HG03097 (cell line): ENCODE data around the gene PRKAG2.
"Not testable (repeated sequence)": the region's sequence is repeated elsewhere in the genome, so short reads cannot be mapped to it uniquely, and the experiment has no call there.

Experiments used
- ATAC-seq: cut with Tn5 transposase; IDR thresholded peaks from one replicate; pipeline ENCODE4 v1.9.1; 2021; ENCODE audit not compliant: unreplicated experiment, low FRiP score

The PRKAG2 gene

DNA sequence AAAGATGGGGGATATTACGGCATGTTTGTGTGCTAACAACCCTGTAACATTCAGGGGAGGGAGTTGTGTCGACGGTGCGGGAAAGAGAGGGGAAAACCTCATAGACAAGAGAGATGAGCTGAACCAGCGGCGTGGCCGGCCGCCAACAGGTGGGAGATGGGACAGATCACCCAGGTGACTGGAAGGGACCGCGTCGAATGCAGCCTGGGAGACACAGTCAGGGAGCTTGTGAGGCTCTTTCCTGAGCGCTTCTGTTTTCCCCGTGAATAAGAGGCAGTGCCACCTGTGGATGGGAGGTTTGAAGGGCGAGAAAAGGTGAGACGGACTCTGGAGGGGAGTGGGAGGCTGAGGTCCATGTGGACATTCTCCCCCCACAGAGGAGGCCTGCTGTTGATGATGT is 9.9 kb upstream of the PRKAG2 start:
- ATAC-seq: no peak

DNA sequence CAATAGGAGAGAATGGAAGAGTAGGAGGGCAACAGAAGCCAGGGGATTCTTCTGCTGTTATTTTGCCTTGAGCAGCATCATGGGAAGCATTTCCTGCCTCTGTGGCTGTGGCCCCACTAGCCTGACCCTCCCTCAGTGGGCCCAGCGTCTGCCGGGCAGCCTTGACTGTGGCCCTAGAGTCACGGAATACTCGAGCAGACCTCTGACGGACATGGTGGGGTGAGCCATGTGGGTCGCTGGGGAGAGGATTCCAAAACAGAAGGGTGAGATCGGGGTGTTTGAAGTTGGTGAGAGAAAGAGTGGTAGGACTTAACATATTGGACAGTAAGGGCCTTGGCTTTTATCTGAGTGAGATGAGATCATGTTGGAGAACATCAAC is 8.3 kb upstream of the PRKAG2 start:
- ATAC-seq: no peak

DNA sequence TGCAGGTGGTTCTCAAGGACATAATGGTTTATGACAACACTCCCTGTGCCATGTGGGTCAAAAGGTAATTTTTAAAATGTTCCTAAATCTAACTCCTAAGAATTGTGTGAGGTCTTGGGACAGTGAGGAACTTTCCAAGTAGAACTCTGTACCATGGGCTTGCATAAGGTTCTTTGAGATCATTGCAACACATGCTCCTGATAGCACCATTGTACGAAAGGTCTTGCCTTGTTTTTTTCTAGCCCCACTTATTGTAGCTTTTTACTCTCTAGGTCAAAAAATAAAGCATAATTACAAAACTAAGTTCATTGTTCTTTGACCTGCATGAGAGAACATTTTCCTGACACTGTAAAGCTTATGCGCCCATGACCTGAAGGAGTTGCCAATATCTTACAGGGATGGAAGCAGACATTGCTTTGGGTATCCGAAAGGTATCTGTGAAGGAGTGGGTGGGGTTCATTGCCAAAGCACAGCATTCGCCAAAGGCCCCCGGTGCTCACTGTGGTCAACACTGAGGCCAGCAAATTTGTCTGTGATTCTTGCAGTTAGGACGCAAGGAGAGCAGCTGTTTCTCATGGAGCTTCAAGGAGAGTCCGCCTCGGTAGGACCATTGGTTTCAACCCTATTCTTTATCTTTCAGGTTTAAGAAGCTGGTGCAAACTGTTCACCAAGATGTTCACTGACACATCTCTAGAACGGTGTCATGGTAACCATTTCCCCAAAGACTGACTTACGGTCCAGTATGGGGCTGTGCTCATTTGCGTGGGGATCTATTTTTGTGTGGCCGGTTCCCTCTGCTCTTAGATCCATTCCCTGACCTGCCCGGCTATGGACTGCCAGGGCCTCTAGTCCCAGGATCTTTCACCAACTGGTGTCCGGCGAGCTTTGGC is 7.6 kb upstream of the PRKAG2 start:
- no peak for ATAC-seq

DNA sequence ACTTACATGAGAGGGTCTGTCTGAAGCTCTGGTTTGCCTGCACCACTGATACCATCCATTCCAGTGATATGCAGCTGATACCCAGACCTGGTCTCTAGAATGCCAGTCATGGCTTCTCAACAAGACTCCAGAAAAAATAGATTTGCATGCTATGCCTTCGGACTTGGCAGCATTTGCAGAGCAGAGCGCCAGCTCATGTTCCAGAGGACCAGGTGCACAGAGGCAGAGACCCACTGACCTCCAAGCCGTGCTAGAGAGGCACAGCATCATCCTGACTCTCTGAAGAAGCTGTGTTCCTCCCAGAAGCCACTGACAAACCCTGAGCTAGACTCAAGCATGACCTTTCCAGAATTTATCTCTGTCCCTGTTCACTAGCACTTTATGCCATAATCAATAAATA is 6.9 kb upstream of the PRKAG2 start:
- no peak for ATAC-seq

DNA sequence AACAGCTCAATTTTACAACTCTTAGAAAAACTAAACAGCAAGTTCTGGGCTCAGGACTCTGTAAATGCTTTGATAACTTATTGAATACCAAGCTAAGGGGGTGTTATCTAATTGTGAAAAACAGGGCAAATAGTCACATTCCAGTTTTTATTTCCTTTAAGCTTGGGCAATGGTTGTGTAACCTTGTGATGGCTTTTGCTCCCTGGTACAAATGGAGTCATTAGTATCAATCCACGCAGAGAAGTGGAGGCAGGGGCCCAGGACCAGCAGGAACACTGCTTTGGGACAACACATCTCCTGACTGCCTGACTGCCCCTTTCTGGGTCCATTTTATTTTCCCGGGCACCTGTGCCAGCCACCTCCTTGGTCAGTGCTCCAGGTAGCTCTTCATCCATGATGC is 5.8 kb upstream of the PRKAG2 start:
- ATAC-seq: no peak

DNA sequence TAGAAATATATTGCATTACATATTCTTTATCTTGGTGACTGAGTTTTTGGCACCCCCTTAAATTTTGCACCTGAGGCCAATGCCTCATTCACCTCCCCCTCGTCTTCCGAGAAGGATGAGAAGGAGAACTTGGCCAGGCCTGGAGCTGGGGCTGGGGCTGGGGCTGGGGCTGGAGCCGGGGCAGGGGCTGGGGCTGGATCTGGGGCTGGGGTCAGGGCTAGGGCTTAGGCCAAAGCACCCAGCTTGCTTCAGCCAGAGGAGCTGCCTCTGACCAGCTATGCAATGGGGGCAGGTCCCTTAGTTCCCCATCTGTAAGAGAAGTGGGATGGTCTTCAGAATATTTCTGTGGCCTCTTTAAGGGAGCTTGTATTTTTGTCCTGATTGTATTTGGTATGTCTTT is 3.8 kb upstream of the PRKAG2 start:
- ATAC-seq: no peak

DNA sequence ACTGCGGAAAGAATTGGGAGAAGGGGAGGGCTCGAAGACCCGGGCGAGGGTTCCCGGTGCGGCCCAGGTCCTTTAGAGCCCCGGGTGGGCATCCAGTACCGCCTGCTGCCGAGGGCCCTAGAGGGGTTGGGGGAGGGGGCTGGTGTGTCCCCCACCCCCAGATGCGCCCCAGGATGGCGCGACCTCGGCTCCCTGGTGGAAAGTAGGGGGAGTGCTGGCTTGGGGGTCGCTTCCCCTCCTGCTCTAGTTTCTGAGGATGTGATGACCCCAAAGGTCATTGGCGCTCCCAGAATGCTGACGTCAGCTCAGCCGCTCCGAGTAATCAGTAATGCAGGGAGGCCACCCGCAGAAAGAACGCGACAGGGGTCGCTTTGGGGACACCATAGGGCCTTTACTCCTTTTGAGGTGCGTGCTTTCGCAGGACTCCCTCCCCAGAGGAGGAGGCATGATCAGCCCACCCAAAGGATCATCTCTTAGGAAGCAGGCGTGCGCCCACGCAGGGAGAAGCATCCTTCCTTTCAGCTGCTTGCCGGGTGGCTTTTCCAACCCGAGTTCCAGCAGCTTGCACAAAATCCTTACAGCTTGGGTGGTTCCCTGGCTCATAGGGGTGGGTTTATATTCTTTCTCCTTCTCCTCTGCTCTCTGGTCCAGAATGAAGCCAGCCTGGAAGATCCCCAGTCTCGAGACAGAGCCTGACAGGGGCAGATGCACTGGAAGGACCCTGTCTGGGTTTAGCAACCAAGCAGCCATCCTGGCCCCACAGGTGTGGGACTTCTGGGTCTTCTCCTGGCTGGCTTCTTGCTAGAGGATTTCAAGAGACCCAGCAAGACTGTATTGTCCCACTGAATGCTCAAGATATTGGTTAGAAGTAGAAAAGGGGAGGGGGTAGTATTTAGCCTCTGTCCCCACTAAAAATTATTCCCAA is 1.3 kb upstream of the PRKAG2 start:
- no peak for ATAC-seq

DNA sequence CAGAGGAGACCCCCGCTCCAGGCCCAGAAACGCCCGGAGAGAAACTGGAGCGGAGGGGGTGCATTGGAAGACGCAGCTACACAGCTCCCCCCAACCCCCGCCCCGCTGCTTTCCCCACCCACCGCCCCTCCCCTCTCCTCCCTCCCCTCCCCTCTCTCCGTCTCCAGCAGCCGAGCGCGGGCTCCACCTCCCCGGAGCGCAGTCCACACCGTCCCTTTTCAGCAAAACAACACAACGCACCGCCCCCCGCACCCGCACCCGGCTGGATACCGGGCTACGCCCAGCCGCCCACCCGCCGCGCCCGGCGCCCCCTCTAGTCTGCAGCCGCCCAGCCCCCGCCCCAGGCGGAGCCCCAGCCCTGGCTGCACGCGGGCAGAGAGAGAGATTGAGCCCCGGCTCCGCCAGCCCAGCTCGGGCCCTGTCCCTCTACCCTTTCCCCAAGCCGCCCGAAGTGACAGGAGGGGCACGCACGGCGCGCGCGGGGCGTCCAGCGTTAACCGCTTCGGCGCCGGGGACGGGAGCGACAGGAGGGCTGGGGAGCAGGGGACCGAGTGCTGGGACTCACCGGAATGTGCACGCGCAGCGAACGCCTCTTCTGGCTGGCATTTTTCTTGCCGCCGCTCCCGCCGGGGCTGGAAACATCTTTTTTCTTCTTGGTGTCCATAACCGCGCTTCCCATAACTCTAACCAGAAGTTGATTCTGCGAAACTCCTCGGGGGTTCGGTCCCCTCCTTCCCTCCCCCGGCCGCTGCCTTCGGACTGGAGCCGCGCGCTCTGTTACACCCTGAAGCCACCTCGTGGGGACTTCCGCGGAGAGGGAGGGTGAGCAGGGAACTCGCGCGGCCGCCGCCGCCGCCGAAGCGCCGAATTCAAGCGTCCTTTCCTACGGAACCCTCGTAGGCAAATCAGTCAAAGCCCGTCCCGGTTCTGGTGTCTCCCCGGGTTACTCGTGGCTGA is 695 bp downstream of the PRKAG2 start:
- ATAC-seq: no peak

DNA sequence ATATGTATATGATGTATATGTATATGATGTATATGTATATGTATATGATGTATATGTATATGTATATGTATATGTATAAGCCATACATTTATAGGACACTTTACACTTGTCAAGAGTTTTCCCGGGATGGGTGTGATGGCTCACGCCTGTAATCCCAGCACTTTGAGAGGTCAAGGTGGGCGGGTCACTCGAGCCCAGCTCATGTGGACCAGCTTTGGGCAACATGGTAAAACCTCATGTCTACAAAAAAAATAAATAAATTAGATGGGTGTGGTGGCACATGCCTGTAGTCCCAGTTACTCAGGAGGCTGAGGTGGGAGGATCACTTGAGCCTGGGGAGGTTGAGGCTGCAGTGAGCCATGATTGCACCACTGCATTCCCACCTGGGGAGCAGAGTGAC is 2.4 kb downstream of the PRKAG2 start:
- not testable (repeated sequence) for ATAC-seq

DNA sequence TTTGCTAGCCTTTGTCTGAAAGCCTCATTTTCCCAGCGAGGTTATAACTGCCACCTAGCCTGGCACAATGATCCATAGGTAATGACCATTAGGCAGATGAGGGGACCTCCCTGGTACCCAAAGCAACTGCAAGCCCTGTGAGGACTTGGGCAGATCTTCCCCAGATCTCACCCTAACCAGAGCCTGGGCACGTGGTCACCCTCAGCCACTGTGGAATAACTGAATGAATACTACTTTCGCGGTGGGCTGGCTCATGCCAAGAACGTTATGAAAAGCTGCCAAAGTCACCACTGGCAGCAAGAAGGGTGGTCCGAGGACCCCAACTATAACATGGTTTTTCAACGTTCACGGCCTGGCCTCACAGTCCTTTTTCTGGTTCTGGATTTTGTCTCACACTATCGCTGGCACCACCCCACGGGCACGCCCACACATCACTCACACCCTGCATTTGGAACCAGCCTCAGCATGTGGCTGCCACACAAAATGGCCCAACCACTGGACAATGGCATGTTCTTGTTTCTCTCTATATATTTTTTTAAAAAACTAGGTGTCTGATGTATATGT is 3.4 kb downstream of the PRKAG2 start:
- ATAC-seq: no peak

DNA sequence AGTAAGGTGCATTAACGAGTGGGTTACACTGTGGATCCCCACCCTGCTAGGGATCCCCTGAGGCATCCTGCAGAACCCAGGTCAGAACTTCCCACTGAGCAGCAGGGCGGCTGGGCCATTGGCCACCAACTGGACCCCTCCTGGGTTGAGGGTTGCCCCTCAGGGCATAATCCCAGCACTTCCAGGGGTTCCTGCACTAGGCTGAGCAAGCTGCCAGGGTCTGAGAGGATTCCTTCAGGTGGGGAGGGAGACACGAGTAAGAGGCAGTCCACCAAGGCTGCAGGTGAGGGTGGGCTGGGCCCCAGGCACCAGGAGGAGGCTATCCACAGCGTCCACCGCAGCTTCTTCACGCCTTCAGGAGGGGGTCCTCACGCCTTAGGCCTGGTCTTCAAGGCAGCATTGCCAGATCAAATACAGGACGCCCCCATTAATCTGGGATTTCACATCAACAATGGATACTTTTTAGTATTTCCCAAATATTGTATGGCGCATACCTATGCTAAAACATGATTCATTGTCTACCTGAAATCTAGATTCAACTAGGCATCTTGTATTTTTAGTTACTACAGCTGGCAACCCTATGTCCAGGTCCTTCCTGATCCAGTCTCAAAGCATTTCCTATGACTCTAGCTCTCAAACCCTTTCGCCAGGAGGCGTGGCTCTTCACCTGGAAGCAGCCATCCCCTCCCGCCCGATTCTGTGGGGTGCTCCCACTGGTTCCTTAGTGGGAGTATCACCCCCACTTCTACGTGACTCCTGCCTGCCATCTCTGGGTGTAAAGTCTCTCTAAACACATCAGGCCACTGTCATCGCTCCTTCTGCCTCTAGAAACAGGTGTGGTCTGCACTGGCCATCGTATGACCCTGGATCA is 4.1 kb downstream of the PRKAG2 start:
- no peak for ATAC-seq

DNA sequence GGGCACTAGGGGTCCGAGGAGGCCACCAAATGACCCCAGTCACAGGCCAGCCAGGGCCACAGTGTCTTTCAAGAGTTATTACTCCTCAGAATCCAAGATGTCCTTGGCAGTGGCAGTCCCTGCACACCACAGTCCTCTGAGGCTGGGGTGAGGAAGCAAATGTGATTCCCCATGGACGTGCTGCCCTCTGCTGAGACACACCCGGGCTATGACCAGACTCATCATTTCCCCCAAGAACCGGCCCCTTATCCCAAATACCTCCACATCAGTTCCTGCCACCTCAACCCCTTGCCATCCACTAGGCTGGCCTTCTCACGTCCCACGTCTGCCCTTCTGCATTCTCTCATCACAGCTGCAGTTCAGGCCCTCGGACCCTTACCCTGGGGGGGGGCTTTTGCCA is 5.0 kb downstream of the PRKAG2 start:
- ATAC-seq: no peak

DNA sequence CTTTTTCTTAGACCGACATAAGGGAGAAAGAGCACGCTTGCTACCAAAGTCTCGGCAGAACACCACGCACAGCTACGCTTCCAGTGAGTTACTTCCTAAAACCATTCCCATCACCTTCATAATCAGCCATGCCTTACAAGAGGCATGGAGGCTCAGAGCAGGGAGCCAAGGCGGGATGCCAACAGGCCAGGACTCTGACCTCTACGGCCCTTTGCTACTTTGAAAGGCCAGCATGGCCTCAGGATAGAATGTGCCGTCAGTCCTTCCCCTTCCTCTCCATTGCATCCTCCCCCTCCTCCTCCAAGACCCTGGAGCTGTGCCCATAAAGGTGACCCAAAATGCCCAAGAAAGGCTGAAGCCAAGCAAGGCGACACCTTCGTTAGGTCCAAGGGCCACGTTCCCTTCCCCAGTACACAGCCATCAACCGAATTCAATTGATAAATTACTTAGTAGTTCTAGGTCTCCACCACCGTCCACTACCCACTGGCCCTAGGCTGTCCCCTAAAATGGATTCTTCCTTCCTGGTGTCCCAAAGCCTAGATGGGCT is 5.7 kb downstream of the PRKAG2 start:
- no peak for ATAC-seq

DNA sequence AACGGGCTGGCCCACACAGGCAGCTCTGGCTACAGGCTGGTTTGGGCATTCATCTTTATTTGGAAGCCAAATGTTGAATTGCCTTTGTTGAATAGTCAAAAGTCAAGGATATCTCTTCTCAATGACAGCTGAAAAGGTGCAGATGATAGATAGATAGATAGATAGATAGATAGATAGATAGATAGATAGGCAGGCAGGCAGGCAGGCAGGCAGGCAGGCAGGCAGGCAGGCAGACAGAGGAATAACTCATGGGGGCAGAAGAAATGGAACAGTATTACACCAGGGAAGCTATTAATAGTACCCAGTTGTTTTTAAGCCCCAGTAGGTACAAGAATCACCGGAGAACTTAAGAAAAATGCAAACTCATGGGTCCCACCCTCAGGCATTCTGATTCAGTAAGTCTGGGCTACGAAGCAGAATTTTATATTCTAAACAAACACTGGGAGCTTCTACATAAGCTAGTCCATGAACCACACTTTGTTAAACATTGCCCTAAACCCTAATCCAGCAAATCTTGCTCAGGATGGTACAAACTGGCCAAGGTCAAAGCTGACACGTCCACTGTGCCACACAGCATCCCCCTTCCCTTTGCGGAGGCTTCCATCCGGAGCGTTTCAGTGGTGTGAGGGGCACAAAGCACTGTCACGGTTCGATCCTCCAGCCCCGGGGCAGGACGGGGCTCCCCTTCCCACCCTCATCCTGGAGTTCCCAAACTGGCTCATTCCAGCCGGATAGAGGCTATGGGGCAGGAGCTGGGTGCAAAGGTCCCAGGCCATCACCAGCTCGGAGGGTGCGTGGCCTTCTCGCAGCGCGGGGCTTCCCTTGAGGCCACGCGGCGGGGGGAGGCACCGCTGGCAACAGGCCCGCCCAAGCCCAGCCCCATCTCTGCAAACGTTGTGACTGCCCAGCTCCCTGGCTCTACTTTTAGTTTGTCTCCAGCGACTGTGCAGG is 6.7 kb downstream of the PRKAG2 start:
- ATAC-seq: no peak

DNA sequence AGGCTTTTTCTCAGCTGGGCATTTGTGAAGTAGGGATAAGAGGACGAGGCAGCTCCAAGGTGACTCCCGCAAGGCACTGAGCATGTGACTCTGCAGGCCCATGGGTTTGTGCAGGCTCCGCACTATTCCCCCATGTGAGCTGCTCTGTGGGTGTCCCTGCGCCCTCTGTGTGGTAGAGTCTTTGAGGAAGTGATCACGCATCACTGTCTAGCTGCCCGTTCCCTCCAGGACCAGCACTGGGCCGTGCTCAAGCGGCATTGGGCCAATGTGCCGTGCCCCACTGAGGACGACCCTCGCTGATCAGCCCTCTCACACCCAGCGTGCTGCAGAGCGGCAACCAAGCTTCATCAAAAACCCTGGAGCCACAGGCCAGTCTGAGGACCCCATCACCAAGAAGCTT is 7.5 kb downstream of the PRKAG2 start:
- ATAC-seq: no peak

DNA sequence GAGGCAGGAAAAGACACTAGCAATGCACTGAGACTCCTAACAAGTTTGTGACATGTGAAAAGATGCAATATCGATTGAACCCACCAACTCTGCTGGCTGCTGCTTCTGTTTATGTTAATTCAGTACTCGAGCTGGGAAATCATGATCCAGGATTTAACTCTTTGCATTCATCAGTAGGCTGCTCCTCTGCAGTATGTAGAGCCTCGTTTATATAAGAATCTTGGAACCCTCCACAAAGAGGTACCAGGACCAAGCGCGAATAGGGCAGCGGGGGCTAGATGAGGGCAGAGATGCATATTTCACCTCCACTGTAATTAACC is 7.8 kb downstream of the PRKAG2 start:
- no peak for ATAC-seq

DNA sequence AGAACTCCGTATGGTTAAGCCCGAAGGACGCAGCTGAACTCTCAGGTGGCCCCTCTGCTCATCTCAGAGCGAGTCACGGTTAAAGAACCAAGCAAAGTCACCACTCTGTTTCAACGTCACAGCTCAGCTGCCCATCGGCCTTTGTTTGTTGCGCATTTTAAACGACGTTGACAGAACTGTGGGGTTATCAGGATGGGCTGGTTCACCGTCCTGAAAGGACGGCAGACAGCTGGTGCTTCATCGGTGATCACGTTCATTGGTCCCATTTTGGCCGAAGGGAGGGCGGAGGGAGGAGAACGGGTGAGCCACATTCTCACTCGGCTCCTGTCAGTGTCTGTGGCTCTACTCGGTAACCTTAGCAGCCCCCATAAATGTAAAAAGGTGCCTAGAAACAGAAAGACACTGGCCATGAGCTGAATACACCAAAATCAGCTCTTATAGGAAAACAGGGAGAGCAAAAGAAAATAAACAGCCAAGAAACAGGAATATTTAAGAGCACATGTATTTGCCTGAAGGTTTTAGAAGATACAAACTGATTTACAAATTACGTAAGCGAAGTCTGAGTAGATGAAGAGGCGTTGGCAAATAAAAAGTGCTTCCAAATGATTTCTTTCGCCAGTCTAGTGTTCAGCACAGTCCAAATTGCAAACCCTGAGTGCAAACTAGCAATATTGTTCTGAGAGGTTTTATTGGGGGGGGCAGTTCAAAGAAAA is 8.4 kb downstream of the PRKAG2 start:
- ATAC-seq: no peak
